Effector memory CD4-positive, alpha-beta T cell (primary cell): ENCODE data around the gene TPPP.
"Not testable (repeated sequence)": the region's sequence is repeated elsewhere in the genome, so short reads cannot be mapped to it uniquely, and the experiment has no call there.

Source experiments
- DNase-seq, 3 donors: peaks; one replicate each; pipeline ENCODE4 v3.0.0-alpha.2; 2020
- H3K27ac ChIP-seq: 2 replicates; pipeline ENCODE4 v1.7.0; 2013; ENCODE audit warnings: mild to moderate bottlenecking, low read length, moderate library complexity; ENCODE audit not compliant: insufficient read depth, poor library complexity, severe bottlenecking
- H3K27me3 ChIP-seq: replicated peaks from 2 replicates; pipeline ENCODE4 v1.7.0; 2013; ENCODE audit warnings: mild to moderate bottlenecking, low read length; ENCODE audit not compliant: insufficient read depth, control insufficient read depth, poor library complexity, severe bottlenecking
- H3K36me3 ChIP-seq: 2 replicates; pipeline ENCODE4 v1.7.0; 2013; ENCODE audit warnings: mild to moderate bottlenecking, low read length, moderate library complexity; ENCODE audit not compliant: control insufficient read depth, insufficient read depth
- H3K4me1 ChIP-seq: 2 replicates; pipeline ENCODE4 v1.7.0; 2013; ENCODE audit warnings: low read length, mild to moderate bottlenecking; ENCODE audit not compliant: control insufficient read depth, insufficient read depth, poor library complexity, severe bottlenecking
- H3K4me3 ChIP-seq: 2 replicates; pipeline ENCODE4 v1.7.0; 2013; ENCODE audit warnings: low read length, low read depth, mild to moderate bottlenecking; ENCODE audit not compliant: insufficient read depth, poor library complexity, severe bottlenecking
- H3K9me3 ChIP-seq: 2 replicates; pipeline ENCODE4 v1.7.0; 2013; ENCODE audit warnings: mild to moderate bottlenecking, low read length, moderate library complexity; ENCODE audit not compliant: control insufficient read depth

The TPPP gene

GRCh38 chr5:716740-717139, 23.6 kb upstream of the TPPP start:
- not testable (repeated sequence) for H3K27ac ChIP-seq, H3K9me3 ChIP-seq, H3K4me3 ChIP-seq, H3K27me3 ChIP-seq, DNase-seq, H3K36me3 ChIP-seq, H3K4me1 ChIP-seq

GRCh38 chr5:715636-716035, 22.5 kb upstream of the TPPP start:
- not testable (repeated sequence) for H3K36me3 ChIP-seq, H3K27me3 ChIP-seq, H3K9me3 ChIP-seq, DNase-seq, H3K27ac ChIP-seq, H3K4me3 ChIP-seq, H3K4me1 ChIP-seq

GRCh38 chr5:714215-715118, 21.3 kb upstream of the TPPP start:
- not testable (repeated sequence) for H3K27me3 ChIP-seq, H3K4me1 ChIP-seq, H3K9me3 ChIP-seq, H3K36me3 ChIP-seq, H3K27ac ChIP-seq, DNase-seq, H3K4me3 ChIP-seq

GRCh38 chr5:713686-714085, 20.5 kb upstream of the TPPP start:
- not testable (repeated sequence) for H3K36me3 ChIP-seq, H3K4me3 ChIP-seq, H3K4me1 ChIP-seq, H3K27me3 ChIP-seq, H3K9me3 ChIP-seq, DNase-seq, H3K27ac ChIP-seq

- DNase-seq, H3K4me3 ChIP-seq, H3K36me3 ChIP-seq, H3K27ac ChIP-seq, H3K4me1 ChIP-seq, H3K27me3 ChIP-seq, H3K9me3 ChIP-seq: not testable (repeated sequence)
These were observed 15.8 kb upstream of the TPPP start for GRCh38 chr5:708848-709517.

GRCh38 chr5:708374-708773, 15.2 kb upstream of the TPPP start:
- H3K27ac ChIP-seq, H3K4me3 ChIP-seq, DNase-seq, H3K4me1 ChIP-seq, H3K9me3 ChIP-seq, H3K27me3 ChIP-seq, H3K36me3 ChIP-seq: not testable (repeated sequence)

GRCh38 chr5:706127-706526, 13.0 kb upstream of the TPPP start:
- H3K9me3 ChIP-seq, H3K27me3 ChIP-seq, H3K36me3 ChIP-seq, H3K4me3 ChIP-seq, H3K4me1 ChIP-seq, DNase-seq, H3K27ac ChIP-seq: not testable (repeated sequence)

- H3K4me3 ChIP-seq, H3K27me3 ChIP-seq, H3K27ac ChIP-seq, H3K36me3 ChIP-seq, H3K9me3 ChIP-seq, H3K4me1 ChIP-seq, DNase-seq: not testable (repeated sequence)
These were observed 3.9 kb upstream of the TPPP start for GRCh38 chr5:696753-697702.

- not testable (repeated sequence) for H3K4me1 ChIP-seq, H3K4me3 ChIP-seq, DNase-seq, H3K9me3 ChIP-seq, H3K27me3 ChIP-seq, H3K36me3 ChIP-seq, H3K27ac ChIP-seq
These were observed 3.0 kb upstream of the TPPP start for GRCh38 chr5:696191-696590.
